WTC11 (cell line): ENCODE data around the gene RBMS2. TPM values are rescaled to one million over a fixed set of nuclear protein-coding genes. Genes with fewer than 3 reads are reported as not detected.
"Not testable (repeated sequence)": the region's sequence is repeated elsewhere in the genome, so short reads cannot be mapped to it uniquely, and the experiment has no call there.

Source experiments
- ATAC-seq: fragments of 200-7000 bp; cut with Tn5 transposase; 2 replicates; pipeline ENCODE4 v1.10.0; 2021; ENCODE audit warnings: mild to moderate bottlenecking, moderate library complexity
- CTCF ChIA-PET: fragments of 300-600 bp; sonication (Branson Sonifier 250); formaldehyde crosslinking; loops from one replicate; lab custom pipeline; 2021; ENCODE audit warnings: antibody characterized with exemption; lab: Charles Lee
- POLR2A ChIA-PET: fragments of 350-600 bp; sonication (Branson Sonifier 250); formaldehyde crosslinking; loops from one replicate; lab custom pipeline; 2021; ENCODE audit warnings: antibody characterized with exemption; lab: Charles Lee
- DNase-seq: peaks from one replicate; pipeline ENCODE4 v3.0.0; 2021; ENCODE audit warnings: low spot score
- H3K27ac Mint-ChIP-seq: 2 replicates; pipeline ENCODE4 v1.8.0; 2021; ENCODE audit warnings: mixed read lengths
- H3K27me3 Mint-ChIP-seq: 2 replicates; pipeline ENCODE4 v1.8.0; 2021; ENCODE audit warnings: low read depth, mild to moderate bottlenecking, moderate library complexity, mixed read lengths
- H3K36me3 Mint-ChIP-seq: 2 replicates; pipeline ENCODE4 v1.8.0; 2021; ENCODE audit warnings: mixed read lengths
- H3K4me1 Mint-ChIP-seq: 2 replicates; pipeline ENCODE4 v1.8.0; 2022; ENCODE audit warnings: mixed read lengths
- H3K4me3 Mint-ChIP-seq: 2 replicates; pipeline ENCODE4 v1.8.0; 2021; ENCODE audit warnings: mild to moderate bottlenecking, moderate library complexity, mixed read lengths
- H3K9me3 Mint-ChIP-seq: 2 replicates; pipeline ENCODE4 v1.8.0; 2021; ENCODE audit warnings: mixed read lengths
- GTF2I ChIP-seq: fragments of 250-450 bp; sonication (Bioruptor Pico); conservative IDR thresholded peaks from 2 replicates; pipeline ENCODE4 v1.4.0; 2021; ENCODE audit warnings: mild to moderate bottlenecking
- JAZF1 ChIP-seq: fragments of 250-450 bp; sonication (Bioruptor Pico); IDR thresholded peaks from 2 replicates; pipeline ENCODE4 v1.9.0; 2021; ENCODE audit warnings: moderate library complexity, mild to moderate bottlenecking, inconsistent platforms
- RORB ChIP-seq: fragments of 250-450 bp; sonication (Bioruptor Pico); IDR thresholded peaks from 2 replicates; pipeline ENCODE4 v1.9.0; 2021; ENCODE audit warnings: mild to moderate bottlenecking
- ZNF121 ChIP-seq: sonication (generic); formaldehyde crosslinking; IDR thresholded peaks from 2 replicates; pipeline ENCODE4 v1.8.0; 2023; ENCODE audit warnings: missing genetic modification reagents
- total RNA-seq: library from RNA; stranded (reverse); gene quantifications from 3 replicates; pipeline ENCODE4 v1.2.3, GENCODE V29; 2021
- TF ChIP-seq, protein P1 (sequence below): sonication (generic); formaldehyde crosslinking; IDR thresholded peaks from 2 replicates; pipeline ENCODE4 v1.8.1; 2023; ENCODE audit warnings: mild to moderate bottlenecking, missing genetic modification reagents, moderate library complexity
- TF ChIP-seq, protein P2 (sequence below): sonication (generic); formaldehyde crosslinking; IDR thresholded peaks from 2 replicates; pipeline ENCODE4 v1.8.0; 2022; ENCODE audit warnings: mild to moderate bottlenecking, missing genetic modification reagents
- TF ChIP-seq, protein P3 (sequence below): sonication (generic); formaldehyde crosslinking; IDR thresholded peaks from 2 replicates; pipeline ENCODE4 v1.8.1; 2023; ENCODE audit warnings: mild to moderate bottlenecking, missing genetic modification reagents, borderline replicate concordance
- TF ChIP-seq, protein P4 (sequence below): sonication (generic); formaldehyde crosslinking; IDR thresholded peaks from 2 replicates; pipeline ENCODE4 v1.8.0; 2023; ENCODE audit warnings: missing genetic modification reagents, mild to moderate bottlenecking, borderline replicate concordance
- TF ChIP-seq, protein P5 (sequence below): fragments of 250-450 bp; sonication (Bioruptor Pico); IDR thresholded peaks from 2 replicates; pipeline ENCODE4 v1.9.0; 2021; ENCODE audit warnings: mild to moderate bottlenecking
- TF ChIP-seq, protein P6 (sequence below): sonication (generic); formaldehyde crosslinking; IDR thresholded peaks from 2 replicates; pipeline ENCODE4 v1.8.0; 2023; ENCODE audit warnings: missing genetic modification reagents
- TF ChIP-seq, protein P7 (sequence below): fragments of 250-450 bp; sonication (Bioruptor Pico); IDR thresholded peaks from 2 replicates; pipeline ENCODE4 v1.8.0; 2021; ENCODE audit warnings: mild to moderate bottlenecking
- TF ChIP-seq, protein P8 (sequence below): fragments of 250-450 bp; sonication (Bioruptor Pico); IDR thresholded peaks from 2 replicates; pipeline ENCODE4 v1.9.0; 2021; ENCODE audit warnings: mild to moderate bottlenecking

Gene RBMS2
- total RNA-seq, 1 experiment from 2014 or later: 16.7 TPM

DNA sequence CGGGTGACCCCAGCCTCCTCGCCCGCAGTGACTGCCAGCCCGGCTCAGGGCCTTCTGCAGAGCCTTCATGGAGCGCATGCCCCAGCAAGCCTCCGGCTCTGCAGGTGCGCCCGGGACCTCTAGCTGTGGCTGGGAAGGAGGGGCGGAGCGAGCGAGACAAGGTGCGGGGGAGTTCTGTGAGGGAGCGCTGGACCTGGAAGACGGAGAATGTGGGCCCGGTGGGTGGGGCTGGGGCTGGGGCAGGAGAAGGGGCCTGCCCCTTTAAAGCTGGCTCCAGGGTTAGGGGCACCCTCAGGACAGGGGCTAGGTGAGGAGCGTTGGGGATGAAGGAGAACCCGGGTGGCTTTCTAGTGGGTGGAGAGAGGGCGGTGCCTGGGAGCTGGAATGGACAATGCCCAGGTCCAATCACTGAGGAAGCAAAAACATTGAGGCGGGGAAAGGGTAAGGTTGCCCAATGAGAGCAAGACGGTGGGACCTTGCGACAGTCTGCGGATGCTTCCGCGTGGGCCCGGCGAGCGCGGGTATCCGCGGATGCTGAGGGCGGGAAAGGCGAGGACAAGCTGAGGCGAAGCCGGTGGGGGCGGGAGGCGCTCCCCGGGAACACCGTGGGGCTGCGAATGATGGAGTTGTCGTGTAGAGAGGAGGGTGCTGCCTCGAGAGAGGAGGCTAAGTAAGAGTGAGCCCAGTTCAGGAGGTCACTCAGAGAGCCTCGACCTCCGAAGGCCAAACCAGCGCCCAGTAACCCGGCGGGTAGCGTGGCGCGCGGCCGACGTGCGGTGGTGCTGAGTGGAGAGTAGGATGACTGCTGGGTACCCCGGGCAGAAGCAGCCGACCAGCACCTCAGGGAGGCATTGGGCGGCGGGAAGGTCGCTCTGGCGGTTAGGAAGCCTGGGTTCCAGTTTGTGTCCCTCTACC lies 33.3 kb upstream of the RBMS2 start, which contains the start of gene GLS2 (continued):
- TF ChIP-seq, protein P1, sequence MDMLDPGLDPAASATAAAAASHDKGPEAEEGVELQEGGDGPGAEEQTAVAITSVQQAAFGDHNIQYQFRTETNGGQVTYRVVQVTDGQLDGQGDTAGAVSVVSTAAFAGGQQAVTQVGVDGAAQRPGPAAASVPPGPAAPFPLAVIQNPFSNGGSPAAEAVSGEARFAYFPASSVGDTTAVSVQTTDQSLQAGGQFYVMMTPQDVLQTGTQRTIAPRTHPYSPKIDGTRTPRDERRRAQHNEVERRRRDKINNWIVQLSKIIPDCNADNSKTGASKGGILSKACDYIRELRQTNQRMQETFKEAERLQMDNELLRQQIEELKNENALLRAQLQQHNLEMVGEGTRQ (CRISPR knock-in tag): no peak
- TF ChIP-seq, protein P2, sequence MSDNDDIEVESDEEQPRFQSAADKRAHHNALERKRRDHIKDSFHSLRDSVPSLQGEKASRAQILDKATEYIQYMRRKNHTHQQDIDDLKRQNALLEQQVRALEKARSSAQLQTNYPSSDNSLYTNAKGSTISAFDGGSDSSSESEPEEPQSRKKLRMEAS (CRISPR knock-in tag): peak; percentile 99
- TF ChIP-seq, protein P3, sequence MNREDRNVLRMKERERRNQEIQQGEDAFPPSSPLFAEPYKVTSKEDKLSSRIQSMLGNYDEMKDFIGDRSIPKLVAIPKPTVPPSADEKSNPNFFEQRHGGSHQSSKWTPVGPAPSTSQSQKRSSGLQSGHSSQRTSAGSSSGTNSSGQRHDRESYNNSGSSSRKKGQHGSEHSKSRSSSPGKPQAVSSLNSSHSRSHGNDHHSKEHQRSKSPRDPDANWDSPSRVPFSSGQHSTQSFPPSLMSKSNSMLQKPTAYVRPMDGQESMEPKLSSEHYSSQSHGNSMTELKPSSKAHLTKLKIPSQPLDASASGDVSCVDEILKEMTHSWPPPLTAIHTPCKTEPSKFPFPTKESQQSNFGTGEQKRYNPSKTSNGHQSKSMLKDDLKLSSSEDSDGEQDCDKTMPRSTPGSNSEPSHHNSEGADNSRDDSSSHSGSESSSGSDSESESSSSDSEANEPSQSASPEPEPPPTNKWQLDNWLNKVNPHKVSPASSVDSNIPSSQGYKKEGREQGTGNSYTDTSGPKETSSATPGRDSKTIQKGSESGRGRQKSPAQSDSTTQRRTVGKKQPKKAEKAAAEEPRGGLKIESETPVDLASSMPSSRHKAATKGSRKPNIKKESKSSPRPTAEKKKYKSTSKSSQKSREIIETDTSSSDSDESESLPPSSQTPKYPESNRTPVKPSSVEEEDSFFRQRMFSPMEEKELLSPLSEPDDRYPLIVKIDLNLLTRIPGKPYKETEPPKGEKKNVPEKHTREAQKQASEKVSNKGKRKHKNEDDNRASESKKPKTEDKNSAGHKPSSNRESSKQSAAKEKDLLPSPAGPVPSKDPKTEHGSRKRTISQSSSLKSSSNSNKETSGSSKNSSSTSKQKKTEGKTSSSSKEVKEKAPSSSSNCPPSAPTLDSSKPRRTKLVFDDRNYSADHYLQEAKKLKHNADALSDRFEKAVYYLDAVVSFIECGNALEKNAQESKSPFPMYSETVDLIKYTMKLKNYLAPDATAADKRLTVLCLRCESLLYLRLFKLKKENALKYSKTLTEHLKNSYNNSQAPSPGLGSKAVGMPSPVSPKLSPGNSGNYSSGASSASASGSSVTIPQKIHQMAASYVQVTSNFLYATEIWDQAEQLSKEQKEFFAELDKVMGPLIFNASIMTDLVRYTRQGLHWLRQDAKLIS: peak; percentile 92; the same call in 1 of the 2 replicates
- no peak for TF ChIP-seq RORB (CRISPR knock-in tag)
- TF ChIP-seq, protein P4, sequence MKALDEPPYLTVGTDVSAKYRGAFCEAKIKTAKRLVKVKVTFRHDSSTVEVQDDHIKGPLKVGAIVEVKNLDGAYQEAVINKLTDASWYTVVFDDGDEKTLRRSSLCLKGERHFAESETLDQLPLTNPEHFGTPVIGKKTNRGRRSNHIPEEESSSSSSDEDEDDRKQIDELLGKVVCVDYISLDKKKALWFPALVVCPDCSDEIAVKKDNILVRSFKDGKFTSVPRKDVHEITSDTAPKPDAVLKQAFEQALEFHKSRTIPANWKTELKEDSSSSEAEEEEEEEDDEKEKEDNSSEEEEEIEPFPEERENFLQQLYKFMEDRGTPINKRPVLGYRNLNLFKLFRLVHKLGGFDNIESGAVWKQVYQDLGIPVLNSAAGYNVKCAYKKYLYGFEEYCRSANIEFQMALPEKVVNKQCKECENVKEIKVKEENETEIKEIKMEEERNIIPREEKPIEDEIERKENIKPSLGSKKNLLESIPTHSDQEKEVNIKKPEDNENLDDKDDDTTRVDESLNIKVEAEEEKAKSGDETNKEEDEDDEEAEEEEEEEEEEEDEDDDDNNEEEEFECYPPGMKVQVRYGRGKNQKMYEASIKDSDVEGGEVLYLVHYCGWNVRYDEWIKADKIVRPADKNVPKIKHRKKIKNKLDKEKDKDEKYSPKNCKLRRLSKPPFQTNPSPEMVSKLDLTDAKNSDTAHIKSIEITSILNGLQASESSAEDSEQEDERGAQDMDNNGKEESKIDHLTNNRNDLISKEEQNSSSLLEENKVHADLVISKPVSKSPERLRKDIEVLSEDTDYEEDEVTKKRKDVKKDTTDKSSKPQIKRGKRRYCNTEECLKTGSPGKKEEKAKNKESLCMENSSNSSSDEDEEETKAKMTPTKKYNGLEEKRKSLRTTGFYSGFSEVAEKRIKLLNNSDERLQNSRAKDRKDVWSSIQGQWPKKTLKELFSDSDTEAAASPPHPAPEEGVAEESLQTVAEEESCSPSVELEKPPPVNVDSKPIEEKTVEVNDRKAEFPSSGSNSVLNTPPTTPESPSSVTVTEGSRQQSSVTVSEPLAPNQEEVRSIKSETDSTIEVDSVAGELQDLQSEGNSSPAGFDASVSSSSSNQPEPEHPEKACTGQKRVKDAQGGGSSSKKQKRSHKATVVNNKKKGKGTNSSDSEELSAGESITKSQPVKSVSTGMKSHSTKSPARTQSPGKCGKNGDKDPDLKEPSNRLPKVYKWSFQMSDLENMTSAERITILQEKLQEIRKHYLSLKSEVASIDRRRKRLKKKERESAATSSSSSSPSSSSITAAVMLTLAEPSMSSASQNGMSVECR: peak; percentile 97
- TF ChIP-seq, protein P5, sequence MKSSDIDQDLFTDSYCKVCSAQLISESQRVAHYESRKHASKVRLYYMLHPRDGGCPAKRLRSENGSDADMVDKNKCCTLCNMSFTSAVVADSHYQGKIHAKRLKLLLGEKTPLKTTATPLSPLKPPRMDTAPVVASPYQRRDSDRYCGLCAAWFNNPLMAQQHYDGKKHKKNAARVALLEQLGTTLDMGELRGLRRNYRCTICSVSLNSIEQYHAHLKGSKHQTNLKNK (CRISPR knock-in tag): no peak
- TF ChIP-seq, protein P6, sequence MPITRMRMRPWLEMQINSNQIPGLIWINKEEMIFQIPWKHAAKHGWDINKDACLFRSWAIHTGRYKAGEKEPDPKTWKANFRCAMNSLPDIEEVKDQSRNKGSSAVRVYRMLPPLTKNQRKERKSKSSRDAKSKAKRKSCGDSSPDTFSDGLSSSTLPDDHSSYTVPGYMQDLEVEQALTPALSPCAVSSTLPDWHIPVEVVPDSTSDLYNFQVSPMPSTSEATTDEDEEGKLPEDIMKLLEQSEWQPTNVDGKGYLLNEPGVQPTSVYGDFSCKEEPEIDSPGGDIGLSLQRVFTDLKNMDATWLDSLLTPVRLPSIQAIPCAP (CRISPR knock-in tag): peak; percentile 98

DNA sequence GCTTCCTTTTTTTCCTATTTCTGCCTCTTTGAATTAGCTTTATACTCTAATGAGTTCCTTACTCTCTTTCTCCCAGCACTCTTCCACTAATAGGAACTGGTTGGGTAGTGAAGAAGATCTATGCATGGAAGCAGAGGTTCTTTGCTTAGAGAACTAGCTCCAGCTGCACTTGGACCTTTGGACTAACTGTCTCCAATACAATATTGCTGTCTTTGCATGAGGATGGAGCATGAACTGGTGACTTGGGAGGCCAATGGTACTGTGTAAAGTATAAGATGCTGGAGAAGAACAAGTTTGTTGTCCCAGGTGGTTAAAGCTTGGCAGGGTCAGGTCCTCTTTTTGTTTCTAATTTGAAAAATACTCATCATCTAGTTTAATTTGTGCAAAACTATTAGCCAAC lies 31.3 kb upstream of the RBMS2 start:
- POLR2A ChIA-PET: no interaction called here

DNA sequence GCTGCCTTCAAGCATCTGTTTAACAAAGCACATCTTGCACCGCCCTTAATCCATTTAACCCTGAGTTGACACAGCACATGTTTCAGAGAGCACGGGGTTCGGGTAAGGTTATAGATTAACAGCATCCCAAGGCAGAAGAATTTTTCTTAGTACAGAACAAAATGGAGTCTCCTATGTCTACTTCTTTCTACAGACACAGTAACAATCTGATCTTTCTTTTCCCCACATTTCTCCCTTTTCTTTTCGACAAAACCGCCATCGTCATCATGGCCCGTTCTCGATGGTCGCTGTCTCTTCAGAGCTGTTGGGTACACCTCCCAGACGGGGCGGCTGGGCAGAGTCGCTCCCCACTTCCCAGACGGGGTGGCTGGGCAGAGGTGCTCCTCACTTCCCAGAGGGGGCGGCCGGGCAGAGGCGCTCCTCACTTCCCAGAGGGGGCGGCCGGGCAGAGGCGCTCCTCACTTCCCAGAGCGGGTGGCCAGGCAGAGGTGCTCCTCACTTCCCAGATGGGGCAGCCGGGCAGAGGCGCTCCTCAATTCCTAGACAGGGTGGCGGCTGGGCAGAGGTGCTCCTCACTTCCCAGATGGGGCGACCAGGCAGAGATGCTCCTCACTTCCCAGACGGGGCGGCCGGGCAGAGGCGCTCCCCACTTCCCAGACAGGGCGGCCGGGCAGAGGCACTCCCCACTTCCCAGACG lies 28.1 kb upstream of the RBMS2 start:
- H3K4me3 Mint-ChIP-seq, CTCF ChIA-PET, DNase-seq, H3K36me3 Mint-ChIP-seq, ATAC-seq, H3K4me1 Mint-ChIP-seq, POLR2A ChIA-PET, H3K27ac Mint-ChIP-seq: not testable (repeated sequence)
- H3K27me3 Mint-ChIP-seq: peaks cover 57% of the 10 kb centered on the region
- H3K9me3 Mint-ChIP-seq: peaks cover 18% of the 10 kb centered on the region

More for the DNA sequence above, 31.3 kb upstream of the RBMS2 start:
- Mint-ChIP-seq H3K36me3 (peaks cover 5% of the 10 kb centered on the region), H3K4me1 (peaks cover 16% of the 10 kb centered on the region), H3K9me3 (peaks cover 16% of the 10 kb centered on the region), H3K27ac (no peak overlapping the region), H3K27me3 (peaks cover 68% of the 10 kb centered on the region), H3K4me3 (no peak overlapping the region)
- DNase-seq (no peak), ATAC-seq (no peak)
- CTCF ChIA-PET: interaction anchor here (1.0 kb wide), 1 partner anchor 174 kb away, joined by 3 read pairs; the partner anchor contains the start of gene CNPY2
- TF ChIP-seq ZNF121 (CRISPR knock-in tag) (no peak), JAZF1 (no peak), GTF2I (CRISPR knock-in tag) (no peak)
- TF ChIP-seq, protein P7, sequence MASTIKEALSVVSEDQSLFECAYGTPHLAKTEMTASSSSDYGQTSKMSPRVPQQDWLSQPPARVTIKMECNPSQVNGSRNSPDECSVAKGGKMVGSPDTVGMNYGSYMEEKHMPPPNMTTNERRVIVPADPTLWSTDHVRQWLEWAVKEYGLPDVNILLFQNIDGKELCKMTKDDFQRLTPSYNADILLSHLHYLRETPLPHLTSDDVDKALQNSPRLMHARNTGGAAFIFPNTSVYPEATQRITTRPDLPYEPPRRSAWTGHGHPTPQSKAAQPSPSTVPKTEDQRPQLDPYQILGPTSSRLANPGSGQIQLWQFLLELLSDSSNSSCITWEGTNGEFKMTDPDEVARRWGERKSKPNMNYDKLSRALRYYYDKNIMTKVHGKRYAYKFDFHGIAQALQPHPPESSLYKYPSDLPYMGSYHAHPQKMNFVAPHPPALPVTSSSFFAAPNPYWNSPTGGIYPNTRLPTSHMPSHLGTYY (CRISPR knock-in tag): no peak
- TF ChIP-seq, protein P8, sequence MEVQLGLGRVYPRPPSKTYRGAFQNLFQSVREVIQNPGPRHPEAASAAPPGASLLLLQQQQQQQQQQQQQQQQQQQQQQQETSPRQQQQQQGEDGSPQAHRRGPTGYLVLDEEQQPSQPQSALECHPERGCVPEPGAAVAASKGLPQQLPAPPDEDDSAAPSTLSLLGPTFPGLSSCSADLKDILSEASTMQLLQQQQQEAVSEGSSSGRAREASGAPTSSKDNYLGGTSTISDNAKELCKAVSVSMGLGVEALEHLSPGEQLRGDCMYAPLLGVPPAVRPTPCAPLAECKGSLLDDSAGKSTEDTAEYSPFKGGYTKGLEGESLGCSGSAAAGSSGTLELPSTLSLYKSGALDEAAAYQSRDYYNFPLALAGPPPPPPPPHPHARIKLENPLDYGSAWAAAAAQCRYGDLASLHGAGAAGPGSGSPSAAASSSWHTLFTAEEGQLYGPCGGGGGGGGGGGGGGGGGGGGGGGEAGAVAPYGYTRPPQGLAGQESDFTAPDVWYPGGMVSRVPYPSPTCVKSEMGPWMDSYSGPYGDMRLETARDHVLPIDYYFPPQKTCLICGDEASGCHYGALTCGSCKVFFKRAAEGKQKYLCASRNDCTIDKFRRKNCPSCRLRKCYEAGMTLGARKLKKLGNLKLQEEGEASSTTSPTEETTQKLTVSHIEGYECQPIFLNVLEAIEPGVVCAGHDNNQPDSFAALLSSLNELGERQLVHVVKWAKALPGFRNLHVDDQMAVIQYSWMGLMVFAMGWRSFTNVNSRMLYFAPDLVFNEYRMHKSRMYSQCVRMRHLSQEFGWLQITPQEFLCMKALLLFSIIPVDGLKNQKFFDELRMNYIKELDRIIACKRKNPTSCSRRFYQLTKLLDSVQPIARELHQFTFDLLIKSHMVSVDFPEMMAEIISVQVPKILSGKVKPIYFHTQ (CRISPR knock-in tag): no peak

DNA sequence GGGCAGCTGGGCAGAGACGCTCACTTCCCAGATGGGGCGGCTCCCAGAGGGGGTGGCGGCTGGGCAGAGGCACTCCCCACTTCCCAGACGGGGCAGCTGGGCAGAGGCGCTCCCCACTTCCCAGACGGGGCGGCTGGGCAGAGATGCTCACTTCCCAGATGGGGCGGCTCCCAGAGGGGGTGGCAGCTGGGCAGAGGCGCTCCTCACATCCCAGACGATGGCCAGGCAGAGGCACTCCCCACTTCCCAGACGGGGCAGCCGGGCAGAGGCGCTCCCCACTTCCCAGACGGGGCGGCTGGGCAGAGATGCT lies 27.6 kb upstream of the RBMS2 start:
- peaks cover 57% of the 10 kb centered on the region for H3K27me3 Mint-ChIP-seq
- H3K36me3 Mint-ChIP-seq, H3K4me3 Mint-ChIP-seq, H3K27ac Mint-ChIP-seq, DNase-seq, CTCF ChIA-PET, POLR2A ChIA-PET, ATAC-seq: not testable (repeated sequence)
- H3K4me1 Mint-ChIP-seq: peaks cover 11% of the 10 kb centered on the region
- H3K9me3 Mint-ChIP-seq: peaks cover 13% of the 10 kb centered on the region
